Mesenchymal stem cell (in vitro differentiated cells and primary cell): ENCODE results near the gene NR2F2.
A peak's percentile ranks its signal among the peaks of the same experiment; 100 is the strongest.

Experiments used
- DNase-seq: peaks from one replicate; pipeline ENCODE4 v3.0.0-alpha.2; 2013
- H2AFZ ChIP-seq: one replicate; pipeline ENCODE4 v1.6.1; 2013; ENCODE audit warnings: low read depth, mild to moderate bottlenecking, control low read depth, inconsistent platforms, low read length, moderate library complexity
- H2AK5ac ChIP-seq: 2 replicates; pipeline ENCODE4 v1.6.1; 2013; ENCODE audit warnings: low read length, moderate library complexity, mild to moderate bottlenecking, inconsistent platforms; ENCODE audit not compliant: severe bottlenecking
- H2BK120ac ChIP-seq: one replicate; pipeline ENCODE4 v1.6.1; 2013; ENCODE audit warnings: low read depth, mild to moderate bottlenecking, inconsistent platforms, low read length, moderate library complexity
- H2BK12ac ChIP-seq, 2 experiments: one replicate each; pipeline ENCODE4 v1.6.1; 2013; ENCODE audit warnings: inconsistent platforms in 2 of 2, low read length in 2 of 2, mild to moderate bottlenecking in 2 of 2, moderate library complexity in 2 of 2, control low read depth in 1 of 2
- H2BK15ac ChIP-seq: one replicate; pipeline ENCODE4 v1.6.1; 2013; ENCODE audit warnings: mild to moderate bottlenecking, low read depth, inconsistent platforms; ENCODE audit not compliant: poor library complexity, severe bottlenecking
- H2BK5ac ChIP-seq: 2 replicates; pipeline ENCODE4 v1.6.1; 2013; ENCODE audit warnings: low read depth, mild to moderate bottlenecking, low read length, control low read depth, inconsistent platforms; ENCODE audit not compliant: poor library complexity, severe bottlenecking
- H3K14ac ChIP-seq, 2 experiments: one replicate each; pipeline ENCODE4 v1.6.1; 2013; ENCODE audit warnings: inconsistent platforms in 2 of 2, low read length in 2 of 2, control low read depth in 1 of 2, mild to moderate bottlenecking in 1 of 2, moderate library complexity in 1 of 2
- H3K18ac ChIP-seq, 2 experiments: one replicate each; pipeline ENCODE4 v1.6.1; 2013; ENCODE audit warnings: inconsistent platforms in 2 of 2, low read length in 2 of 2, control low read depth in 1 of 2, low read depth in 1 of 2, mild to moderate bottlenecking in 1 of 2
- H3K23ac ChIP-seq, 2 experiments: one replicate each; pipeline ENCODE4 v1.6.1; 2013; ENCODE audit warnings: inconsistent platforms in 2 of 2, low read length in 2 of 2, mild to moderate bottlenecking in 2 of 2, moderate library complexity in 2 of 2, control low read depth in 1 of 2
- H3K27ac ChIP-seq: 2 replicates; pipeline ENCODE4 v1.5.1; 2013; ENCODE audit warnings: mild to moderate bottlenecking, moderate library complexity, low read length, control low read depth, inconsistent platforms; ENCODE audit not compliant: poor library complexity, severe bottlenecking
- H3K27me3 ChIP-seq, 2 experiments: 2 replicates each; pipeline versions ENCODE4 v1.6.1 to v1.7.0; 2013; ENCODE audit warnings: low read length in 2 of 2, mild to moderate bottlenecking in 2 of 2, moderate library complexity in 2 of 2, control low read depth in 1 of 2, inconsistent platforms in 1 of 2; ENCODE audit not compliant: control insufficient read depth in 1 of 2, insufficient read depth in 1 of 2
- H3K36me3 ChIP-seq, 2 experiments: 2 replicates each; pipeline versions ENCODE4 v1.6.1 to v1.7.0; 2013; ENCODE audit warnings: low read length in 2 of 2, control low read depth in 1 of 2, inconsistent platforms in 1 of 2, low read depth in 1 of 2, mild to moderate bottlenecking in 1 of 2; ENCODE audit not compliant: insufficient read depth in 2 of 2, control insufficient read depth in 1 of 2
- H3K4ac ChIP-seq, 2 experiments: one replicate each; pipeline ENCODE4 v1.6.1; 2013; ENCODE audit warnings: inconsistent platforms in 2 of 2, low read length in 2 of 2, mild to moderate bottlenecking in 2 of 2, moderate library complexity in 2 of 2, control low read depth in 1 of 2, low read depth in 1 of 2
- H3K4me1 ChIP-seq: 2 replicates; pipeline ENCODE4 v1.6.1; 2013; ENCODE audit warnings: low read depth, low read length, control low read depth; ENCODE audit not compliant: control insufficient read depth, insufficient read depth
- H3K4me2 ChIP-seq: 2 replicates; pipeline ENCODE4 v1.6.1; 2013; ENCODE audit warnings: low read length, mild to moderate bottlenecking, inconsistent platforms; ENCODE audit not compliant: poor library complexity, severe bottlenecking
- H3K4me3 ChIP-seq, 2 experiments: 2 replicates each; pipeline versions ENCODE4 v1.5.1 to v1.7.0; 2013; ENCODE audit warnings: low read length in 2 of 2, mild to moderate bottlenecking in 2 of 2, control low read depth in 1 of 2, low read depth in 1 of 2; ENCODE audit not compliant: insufficient read depth in 1 of 2
- H3K79me1 ChIP-seq: replicated peaks from 2 replicates; pipeline ENCODE4 v1.6.1; 2013; ENCODE audit warnings: mild to moderate bottlenecking, control low read depth, low read length, inconsistent platforms; ENCODE audit not compliant: poor library complexity, severe bottlenecking
- H3K9ac ChIP-seq: 2 replicates; pipeline ENCODE4 v1.7.0; 2013; ENCODE audit warnings: mild to moderate bottlenecking, low read length, moderate library complexity
- H3K9me3 ChIP-seq: 2 replicates; pipeline ENCODE4 v1.7.0; 2013; ENCODE audit warnings: mild to moderate bottlenecking, low read length; ENCODE audit not compliant: control insufficient read depth
- H4K8ac ChIP-seq: one replicate; pipeline ENCODE4 v1.6.1; 2013; ENCODE audit warnings: inconsistent platforms, mild to moderate bottlenecking, low read length, moderate library complexity
- H4K91ac ChIP-seq: one replicate; pipeline ENCODE4 v1.6.1; 2013; ENCODE audit warnings: mild to moderate bottlenecking, low read length, inconsistent platforms
- WGBS: methylation state at CpG from one replicate; pipeline ENCODE4 v1.1.7; 2013; ENCODE audit warnings: mixed read lengths; 5-methylcytosine and 5-hydroxymethylcytosine counted together

NR2F2 gene

GRCh38 chr15:96334017-96334704 is 3.7 kb downstream of the NR2F2 start:
- Histone ChIP-seq H3K18ac (peak overlapping the region; percentile 72 to 97), H3K4ac (peak overlapping the region; percentile 91 to 99), H3K36me3 (peaks cover 48 to 60% of the 10 kb centered on the region in 2 experiments), H3K4me2 (peak overlapping the region; percentile 77), H2BK120ac (peak overlapping the region; percentile 77), H3K9me3 (no peaks in the 10 kb centered on the region), H3K27me3 (no peaks in the 10 kb centered on the region), H4K91ac (peak overlapping the region; percentile 85), H4K8ac (peak overlapping the region; percentile 81), H3K4me1 (no peaks in the 10 kb centered on the region), H3K14ac (peak overlapping the region; percentile 19 to 93), H3K79me1 (no peaks in the 10 kb centered on the region), H2AK5ac (no peak overlapping the region), H3K9ac (peak overlapping the region; percentile 99), H3K4me3 (peak overlapping the region; percentile 75 to 99), H3K23ac (peak overlapping the region; percentile 21 to 48), H2BK15ac (peak overlapping the region; percentile 73), H2BK5ac (peak overlapping the region; percentile 91), H2AFZ (no peak overlapping the region), H2BK12ac (peak overlapping the region; percentile 40 to 59), H3K27ac (peak overlapping the region; percentile 96)
- WGBS, result 8% methylated on average over 49 of the region's 49 CpGs
- peak; percentile 32 for DNase-seq

DNA sequence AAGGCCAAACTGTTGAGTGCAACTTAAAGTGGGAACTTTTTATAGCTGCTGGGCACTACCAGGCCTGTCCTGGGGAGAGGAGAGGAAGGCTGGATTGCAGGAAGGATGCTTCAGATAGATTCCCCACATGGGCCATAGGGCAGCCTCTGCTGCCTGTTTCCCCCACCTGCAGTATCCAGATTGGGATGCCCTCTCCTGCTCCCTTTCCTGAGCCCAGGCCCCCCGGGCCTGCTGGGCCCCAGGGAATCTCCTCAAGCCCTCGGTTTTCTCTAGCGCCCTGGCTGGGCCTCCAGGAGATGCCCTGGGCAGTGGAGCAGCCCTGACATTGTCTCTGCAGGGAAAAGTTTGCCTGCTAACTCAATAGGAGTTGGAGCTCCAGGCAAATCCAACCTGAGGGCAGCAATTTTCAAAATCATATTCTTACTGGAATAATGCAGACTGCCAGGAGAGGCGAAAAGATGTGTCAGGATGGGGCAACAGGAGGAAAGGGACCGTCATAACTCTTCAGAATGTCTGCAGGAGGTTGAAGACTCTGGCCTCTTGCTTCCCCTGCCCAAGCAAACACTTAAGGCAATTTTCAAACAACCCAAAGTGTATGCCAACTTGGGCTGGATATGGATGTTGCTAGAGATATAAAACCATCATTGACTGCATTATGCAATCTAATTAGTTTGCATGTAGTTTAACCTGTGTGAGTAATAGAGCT is 4.4 kb downstream of the NR2F2 start:
- Histone ChIP-seq H4K8ac (peak overlapping the region; percentile 80), H2BK5ac (peak overlapping the region; percentile 11), H3K4ac (peak overlapping the region; percentile 91 to 99), H3K9ac (peak overlapping the region; percentile 99), H3K14ac (peak overlapping the region; percentile 19 to 51), H3K4me1 (no peaks in the 10 kb centered on the region), H3K18ac (peak overlapping the region; percentile 72 to 97), H3K4me2 (peak overlapping the region; percentile 77), H3K9me3 (no peaks in the 10 kb centered on the region), H3K27me3 (no peaks in the 10 kb centered on the region), H3K27ac (peak overlapping the region; percentile 96), H4K91ac (peak overlapping the region; percentile 52), H3K36me3 (peaks cover 48 to 66% of the 10 kb centered on the region in 2 experiments), H2AFZ (no peak overlapping the region), H2BK15ac (no peak overlapping the region), H2AK5ac (no peak overlapping the region), H3K79me1 (no peaks in the 10 kb centered on the region), H2BK12ac (peak overlapping the region in 1 of 2 experiments; percentile 35), H2BK120ac (peak overlapping the region; percentile 77), H3K23ac (peak overlapping the region; percentile 13 to 77), H3K4me3 (peak overlapping the region; percentile 75 to 99)
- DNase-seq, result peak; percentile 34
- WGBS, result 7% methylated on average over 5 of the region's 5 CpGs

DNA sequence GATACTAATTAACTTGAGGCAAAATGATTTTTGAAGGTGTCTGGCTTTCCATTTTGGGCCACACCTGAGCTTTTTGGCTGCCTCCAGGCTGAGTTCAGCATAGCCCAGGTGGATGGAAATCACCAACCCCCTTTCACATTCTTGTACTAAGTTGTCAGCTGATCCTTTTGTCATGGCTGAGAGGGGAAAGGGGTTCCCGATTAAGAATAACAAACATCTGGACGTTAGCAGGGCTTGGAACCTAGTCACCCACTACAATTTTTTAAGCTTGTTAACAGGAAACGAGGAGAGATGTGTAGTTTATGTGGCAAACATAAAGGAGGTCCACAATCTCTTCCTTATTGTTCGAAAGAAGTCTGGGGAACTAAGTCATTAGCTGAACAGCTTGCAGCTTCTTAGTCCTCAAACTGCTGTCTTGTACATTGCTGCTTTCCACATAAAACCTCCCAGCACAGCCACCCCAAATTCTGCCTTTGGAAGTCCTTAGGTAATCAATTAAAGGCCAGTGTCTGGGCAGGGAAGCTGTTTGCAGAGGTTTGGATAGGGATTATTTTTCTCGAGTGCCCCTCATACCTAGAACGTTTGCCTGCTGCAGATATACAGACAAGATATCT is 5.0 kb downstream of the NR2F2 start:
- Histone ChIP-seq H3K4me1 (no peaks in the 10 kb centered on the region), H3K18ac (peak overlapping the region; percentile 78 to 97), H2AFZ (no peak overlapping the region), H2BK15ac (no peak overlapping the region), H3K14ac (peak overlapping the region; percentile 51 to 75), H2BK5ac (peak overlapping the region; percentile 83), H3K36me3 (peaks cover 48 to 68% of the 10 kb centered on the region in 2 experiments), H3K23ac (no peak overlapping the region), H3K27me3 (no peaks in the 10 kb centered on the region), H2BK120ac (peak overlapping the region; percentile 27), H3K9ac (peak overlapping the region; percentile 99), H2BK12ac (no peak overlapping the region), H3K4me2 (peak overlapping the region; percentile 77), H3K79me1 (no peaks in the 10 kb centered on the region), H3K4me3 (peak overlapping the region; percentile 75 to 99), H2AK5ac (no peak overlapping the region), H4K91ac (peak overlapping the region; percentile 39), H3K4ac (peak overlapping the region in 1 of 2 experiments; percentile 42), H4K8ac (no peak overlapping the region), H3K9me3 (no peaks in the 10 kb centered on the region), H3K27ac (peak overlapping the region; percentile 96)
- 6% methylated on average over 5 of the region's 6 CpGs for WGBS
- DNase-seq, result peak; percentile 21
